HG03108 (cell line): Measurements from ENCODE around the gene SOX6.
"Not testable (repeated sequence)": the region's sequence is repeated elsewhere in the genome, so short reads cannot be mapped to it uniquely, and the experiment has no call there.

ENCODE experiments used
- ATAC-seq: cut with Tn5 transposase; IDR thresholded peaks from one replicate; pipeline ENCODE4 v1.9.1; 2021; ENCODE audit warnings: moderate library complexity; ENCODE audit not compliant: unreplicated experiment

The SOX6 gene

GRCh38 chr11:16356057-16356760 is at the start of gene SOX6:
SOX6 (minus strand) TSS chr11:16356546; CDS start chr11:16341248, 15,298 bp downstream.
- no peak for ATAC-seq

GRCh38 chr11:16404781-16405285 is 48.5 kb upstream of the SOX6 start:
- no peak for ATAC-seq

GRCh38 chr11:16403851-16404250 is 47.5 kb upstream of the SOX6 start:
- ATAC-seq: no peak

GRCh38 chr11:16403448-16403803 is 47.1 kb upstream of the SOX6 start:
- no peak for ATAC-seq

GRCh38 chr11:16402654-16403447 is 46.5 kb upstream of the SOX6 start:
- ATAC-seq: no peak

- ATAC-seq: no peak
Observed at GRCh38 chr11:16397390-16397789, 41.0 kb upstream of the SOX6 start.

- ATAC-seq: no peak
Observed at GRCh38 chr11:16395601-16396000, 39.3 kb upstream of the SOX6 start.

GRCh38 chr11:16394947-16395346 is 38.6 kb upstream of the SOX6 start:
- ATAC-seq: no peak

- ATAC-seq: no peak
Observed at GRCh38 chr11:16393340-16393739, 37.0 kb upstream of the SOX6 start.

GRCh38 chr11:16392616-16393015 is 36.3 kb upstream of the SOX6 start:
- ATAC-seq: no peak

GRCh38 chr11:16390826-16391225 is 34.5 kb upstream of the SOX6 start:
- ATAC-seq: not testable (repeated sequence)

GRCh38 chr11:16385099-16385498 is 28.8 kb upstream of the SOX6 start:
- no peak for ATAC-seq

- ATAC-seq: no peak
Observed at GRCh38 chr11:16382638-16383380, 26.5 kb upstream of the SOX6 start.

GRCh38 chr11:16382186-16382585 is 25.8 kb upstream of the SOX6 start:
- ATAC-seq: no peak

- no peak for ATAC-seq
Observed at GRCh38 chr11:16380941-16381568, 24.7 kb upstream of the SOX6 start.

GRCh38 chr11:16378906-16379305 is 22.6 kb upstream of the SOX6 start:
- ATAC-seq: no peak

- ATAC-seq: no peak
Observed at GRCh38 chr11:16377746-16378145, 21.4 kb upstream of the SOX6 start.

- not testable (repeated sequence) for ATAC-seq
Observed at GRCh38 chr11:16375664-16376063, 19.3 kb upstream of the SOX6 start.

- no peak for ATAC-seq
Observed at GRCh38 chr11:16373768-16374167, 17.4 kb upstream of the SOX6 start.

GRCh38 chr11:16372355-16372754 is 16.0 kb upstream of the SOX6 start:
- ATAC-seq: no peak

- ATAC-seq: no peak
Observed at GRCh38 chr11:16367252-16367651, 10.9 kb upstream of the SOX6 start.
